Endothelial cell of umbilical vein (primary cell): ENCODE results near the gene PIF1.

ENCODE experiments used
- CTCF ChIP-seq, 2 donors: IDR thresholded peaks; 1 replicate in 1 of 2; 2 replicates in 1 of 2; pipeline ENCODE4 v1.5.1; 2011; ENCODE audit warnings: low read length in 2 of 2, mild to moderate bottlenecking in 2 of 2, moderate library complexity in 2 of 2, control low read depth in 1 of 2, inconsistent platforms in 1 of 2, low read depth in 1 of 2; ENCODE audit not compliant: insufficient read depth in 1 of 2; ENCODE audit errors: extremely low read depth in 1 of 2
- EZH2 ChIP-seq: IDR thresholded peaks from 2 replicates; pipeline ENCODE4 v1.6.1; 2012; ENCODE audit warnings: borderline replicate concordance, low read depth, mild to moderate bottlenecking, moderate library complexity, low read length, inconsistent platforms; ENCODE audit not compliant: severe bottlenecking
- POLR2AphosphoS5 ChIP-seq: IDR thresholded peaks from 2 replicates; pipeline ENCODE4 v1.6.1; 2012; ENCODE audit warnings: low read depth, mild to moderate bottlenecking, control low read depth, low read length, moderate library complexity; ENCODE audit not compliant: insufficient read depth

GRCh38 chr15:64843991-64844390, 18.5 kb upstream of the PIF1 start:
- TF ChIP-seq CTCF (IDR thresholded peaks at IDR 0.05; ENCODE audit: extremely low read depth in 1 of 2, insufficient read depth in 1 of 2, low read depth in 1 of 2, low read length in 2 of 2), result no peak
- TF ChIP-seq POLR2AphosphoS5, result no peak
- no peak for TF ChIP-seq EZH2
